ENCODE data around the gene CHN2. TPM values are rescaled to one million over a fixed set of nuclear protein-coding genes. Genes with fewer than 3 reads are reported as not detected.

The CHN2 gene
- total RNA-seq, 1 donor from 2014 or later = 14.2 TPM

DNA sequence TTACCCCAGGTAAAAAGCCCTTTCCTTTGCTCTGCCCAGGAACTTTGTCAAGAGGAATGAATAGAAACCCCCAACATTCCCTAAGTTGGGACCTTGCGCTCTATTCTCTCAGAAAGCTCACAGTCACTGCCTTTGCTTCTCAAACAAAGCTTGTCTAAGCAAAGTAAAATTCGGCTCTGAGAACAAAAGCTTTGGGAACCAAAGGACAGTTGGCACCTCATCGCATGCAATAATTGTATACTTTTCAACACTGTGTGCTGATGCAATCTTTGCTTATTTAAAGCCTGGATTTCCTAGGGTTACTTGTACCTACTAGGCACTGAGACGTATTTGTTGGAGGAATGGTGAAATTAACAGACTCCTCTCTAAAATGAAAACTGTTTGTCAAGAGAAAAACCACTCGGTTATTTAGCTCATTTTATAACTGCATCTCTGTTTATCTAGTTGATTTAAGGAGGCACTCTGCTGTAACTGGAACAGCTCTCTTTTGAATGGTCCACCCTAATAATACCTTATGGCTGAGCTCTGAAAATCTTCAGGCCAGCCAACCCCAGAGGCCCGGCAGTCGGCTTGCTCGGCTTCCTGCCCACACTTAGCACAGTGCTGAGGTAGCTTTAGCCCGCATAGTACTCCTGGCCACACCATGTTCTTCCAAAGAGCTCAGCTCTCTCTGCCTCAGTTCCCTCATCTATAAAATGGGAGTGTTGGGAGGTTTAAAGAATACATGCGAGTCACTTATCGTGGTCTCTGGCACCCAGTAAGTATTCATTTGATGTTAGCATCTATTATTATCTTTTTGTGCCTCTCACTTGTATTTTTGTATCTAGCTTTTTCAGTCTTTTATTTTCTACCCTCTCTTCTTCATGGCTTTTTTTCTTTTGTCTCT, 288.9 kb downstream of the CHN2 start:
- Histone ChIP-seq H3K36me3 (no peaks in the 10 kb centered on the region), H3K27ac (no peak overlapping the region), H3K4me1 (peaks cover 13% of the 10 kb centered on the region), H3K27me3 (ENCODE audit: low read depth) (no peaks in the 10 kb centered on the region), H3K9me3 (no peaks in the 10 kb centered on the region), H3K4me3 (no peak overlapping the region)
- no peak for ATAC-seq
- intact Hi-C loops (cut with DNase I) = no loop called here
- DNase-seq = no peak
- TF ChIP-seq CTCF (IDR thresholded peaks at IDR 0.05) = no peak

GRCh38 chr7:29484280-29484679, 289.7 kb downstream of the CHN2 start:
- no peak for ATAC-seq
- no peak for TF ChIP-seq CTCF (IDR thresholded peaks at IDR 0.05)
- H3K4me3 ChIP-seq = no peak overlapping the region
- peaks cover 13% of the 10 kb centered on the region for H3K4me1 ChIP-seq
- H3K27me3 ChIP-seq (ENCODE audit: low read depth) = no peaks in the 10 kb centered on the region
- no peak for DNase-seq
- H3K9me3 ChIP-seq = no peaks in the 10 kb centered on the region
- H3K27ac ChIP-seq = no peak overlapping the region
- H3K36me3 ChIP-seq = no peaks in the 10 kb centered on the region
- intact Hi-C loops (cut with DNase I) = no loop called here

DNA sequence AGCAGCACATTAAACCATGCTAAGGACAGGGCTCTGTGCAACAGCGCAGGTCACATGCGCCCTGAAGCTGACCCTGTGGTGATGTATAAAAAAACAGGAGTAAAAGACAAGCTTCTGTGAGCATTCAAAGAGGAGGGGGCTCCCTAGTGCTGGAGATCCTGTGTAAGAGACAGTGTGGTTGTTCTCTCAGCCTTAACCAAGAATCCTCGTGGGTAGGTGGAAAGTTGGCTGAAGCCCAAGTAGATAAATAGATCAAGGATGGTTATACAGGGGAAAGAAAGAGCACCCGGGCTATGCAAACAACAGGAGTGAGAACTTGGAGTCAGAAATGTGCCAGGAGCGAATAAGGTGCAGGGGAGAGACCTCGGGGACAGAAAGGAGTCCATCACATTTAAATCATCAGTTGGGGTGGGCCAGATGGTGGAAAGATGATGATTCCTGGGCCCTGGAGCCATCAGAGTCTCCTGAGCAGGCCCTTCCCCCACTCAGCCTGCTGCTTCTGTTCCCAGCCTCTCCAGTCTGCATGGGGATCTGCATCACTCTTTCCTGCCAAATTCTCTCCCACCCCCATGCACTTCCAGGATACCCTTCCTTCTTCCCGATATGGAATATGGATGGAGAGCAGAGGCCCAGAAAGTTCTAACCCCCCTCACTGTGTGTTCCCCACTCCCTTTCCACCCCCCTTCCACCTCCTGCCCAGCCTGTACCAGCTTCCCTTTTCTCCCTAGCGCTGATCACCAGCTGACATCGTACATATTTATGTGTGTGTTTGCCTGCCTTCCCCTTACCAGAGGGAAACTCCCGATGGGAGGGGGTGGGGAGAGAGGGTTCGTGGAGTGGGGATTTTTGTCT, 291.0 kb downstream of the CHN2 start:
- Histone ChIP-seq H3K36me3 (no peaks in the 10 kb centered on the region), H3K27ac (no peak overlapping the region), H3K27me3 (ENCODE audit: low read depth) (no peaks in the 10 kb centered on the region), H3K4me1 (peaks cover 8% of the 10 kb centered on the region), H3K4me3 (no peak overlapping the region), H3K9me3 (no peaks in the 10 kb centered on the region)
- DNase-seq = no peak
- intact Hi-C loops (cut with DNase I) = no loop called here
- TF ChIP-seq CTCF (IDR thresholded peaks at IDR 0.05) = no peak
- peak in 1 of 2 donors; percentile 23 for ATAC-seq

DNA sequence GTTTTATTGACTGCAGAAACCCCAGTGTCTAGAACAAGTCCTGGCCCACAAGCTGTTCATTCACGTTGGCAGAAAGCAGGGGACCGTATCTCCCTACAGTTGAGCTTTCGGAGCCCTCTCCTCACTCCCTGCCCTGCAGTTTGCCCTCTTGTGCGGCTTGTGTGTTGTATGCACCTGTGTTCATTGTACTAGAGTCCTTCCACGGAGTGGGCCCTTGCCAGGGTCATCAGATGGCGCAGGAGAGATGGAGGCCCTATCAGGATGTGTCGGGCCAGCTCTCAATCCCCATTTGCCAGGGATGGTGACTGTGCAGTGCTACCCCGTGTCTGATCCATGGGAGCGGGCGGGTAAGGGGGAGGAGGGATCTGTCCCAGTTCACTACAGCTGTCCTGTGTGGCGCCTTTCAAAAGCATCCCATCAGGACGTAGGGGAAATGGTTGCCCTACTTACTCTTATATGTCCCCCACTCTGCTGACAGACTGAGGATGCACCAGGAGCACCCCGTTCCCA, 291.7 kb downstream of the CHN2 start:
- no peak overlapping the region for H3K4me3 ChIP-seq
- peak in 1 of 2 donors; percentile 24 for ATAC-seq
- H3K36me3 ChIP-seq = no peaks in the 10 kb centered on the region
- no peak for DNase-seq
- no peak overlapping the region for H3K27ac ChIP-seq
- H3K4me1 ChIP-seq = peaks cover 1% of the 10 kb centered on the region
- H3K27me3 ChIP-seq (ENCODE audit: low read depth) = no peaks in the 10 kb centered on the region
- no peak for TF ChIP-seq CTCF (IDR thresholded peaks at IDR 0.05)
- no peaks in the 10 kb centered on the region for H3K9me3 ChIP-seq
- intact Hi-C loops (cut with DNase I) = no loop called here

- intact Hi-C loops (cut with DNase I) = no loop called here
- Histone ChIP-seq H3K27me3 (ENCODE audit: low read depth) (no peaks in the 10 kb centered on the region), H3K4me3 (no peak overlapping the region), H3K27ac (no peak overlapping the region), H3K4me1 (no peaks in the 10 kb centered on the region), H3K9me3 (no peaks in the 10 kb centered on the region), H3K36me3 (no peaks in the 10 kb centered on the region)
- no peak for ATAC-seq
- no peak for TF ChIP-seq CTCF (IDR thresholded peaks at IDR 0.05)
- DNase-seq = no peak
These were observed 292.8 kb downstream of the CHN2 start for GRCh38 chr7:29487424-29487823.
